IMR-90 (cell line): ENCODE results near the gene PABPC5. TPM values are rescaled to one million over a fixed set of nuclear protein-coding genes. Genes with fewer than 3 reads are reported as not detected.
A peak's percentile ranks its signal among the peaks of the same experiment; 100 is the strongest.

ENCODE experiments used
- ATAC-seq: fragments of 200-7000 bp; cut with Tn5 transposase; 2 replicates; pipeline ENCODE4 v1.9.1; 2020; ENCODE audit warnings: low read depth, mild to moderate bottlenecking, moderate library complexity
- Bru-seq: library from RNA; stranded (reverse); fragments of 400-500 nt; gene quantifications from one replicate; lab custom pipeline; 2021; lab: Mats Ljungman, UMichigan
- BruChase-seq, 2 experiments: library from RNA; stranded (reverse); fragments of 400-500 nt; gene quantifications; one replicate each; lab custom pipeline; 2021; lab: Mats Ljungman, UMichigan
- BruUV-seq: library from RNA; stranded (reverse); fragments of 400-500 nt; replicated peaks from 2 replicates; lab custom pipeline; 2021; lab: Mats Ljungman, UMichigan
- CTCF ChIA-PET: fragments of 300-600 bp; formaldehyde crosslinking; extraction: SDS; loops from one replicate; lab custom pipeline; 2021; ENCODE audit warnings: antibody characterized with exemption; lab: Yijun Ruan, JAX
- POLR2A ChIA-PET: fragments of 300-600 bp; sonication (Branson Sonifier 250); formaldehyde crosslinking; loops from one replicate; lab custom pipeline; 2022; ENCODE audit warnings: antibody characterized with exemption; ENCODE audit not compliant: unreplicated experiment; lab: Charles Lee
- DNase-seq: peaks from one replicate; pipeline ENCODE4 v3.0.0; 2013
- H2AFZ ChIP-seq: replicated peaks from 2 replicates; pipeline ENCODE3; 2013; ENCODE audit warnings: low read length, mild to moderate bottlenecking; ENCODE audit not compliant: poor library complexity
- H2AK5ac ChIP-seq: 2 replicates; pipeline ENCODE4 v1.6.1; 2013; ENCODE audit warnings: low read depth, low read length, inconsistent platforms
- H2AK9ac ChIP-seq: replicated peaks from 2 replicates; pipeline ENCODE3; 2013; ENCODE audit warnings: mild to moderate bottlenecking, low read depth, low read length, moderate library complexity; ENCODE audit not compliant: poor library complexity
- H2BK120ac ChIP-seq: 2 replicates; pipeline ENCODE4 v1.6.1; 2013; ENCODE audit warnings: low read depth, low read length, inconsistent platforms
- H2BK15ac ChIP-seq: 3 replicates; pipeline ENCODE4 v1.6.1; 2013; ENCODE audit warnings: low read depth, low read length, inconsistent platforms
- H2BK20ac ChIP-seq: 2 replicates; pipeline ENCODE4 v1.6.1; 2013; ENCODE audit warnings: low read depth, mild to moderate bottlenecking, inconsistent platforms, low read length, moderate library complexity
- H2BK5ac ChIP-seq: 2 replicates; pipeline ENCODE4 v1.6.1; 2013; ENCODE audit warnings: mild to moderate bottlenecking, low read depth, low read length, inconsistent platforms; ENCODE audit not compliant: poor library complexity, severe bottlenecking
- H3K14ac ChIP-seq: replicated peaks from 2 replicates; pipeline ENCODE4 v1.6.1; 2013; ENCODE audit warnings: low read depth, low read length, inconsistent platforms
- H3K18ac ChIP-seq: 2 replicates; pipeline ENCODE4 v1.6.1; 2013; ENCODE audit warnings: low read depth, low read length, control low read depth
- H3K23ac ChIP-seq: 2 replicates; pipeline ENCODE4 v1.6.1; 2013; ENCODE audit warnings: low read depth, low read length, inconsistent platforms
- H3K27ac ChIP-seq: 2 replicates; pipeline ENCODE4 v1.5.1; 2013; ENCODE audit warnings: mild to moderate bottlenecking, control low read depth, low read length; ENCODE audit not compliant: insufficient read depth
- H3K27me3 ChIP-seq: 2 replicates; pipeline ENCODE4 v1.6.1; 2013; ENCODE audit warnings: low read length; ENCODE audit not compliant: control insufficient read depth, insufficient read depth
- H3K36me3 ChIP-seq: 2 replicates; pipeline ENCODE4 v1.6.1; 2013; ENCODE audit warnings: low read length, mixed read lengths; ENCODE audit not compliant: control insufficient read depth, insufficient read depth
- H3K4ac ChIP-seq: 2 replicates; pipeline ENCODE4 v1.6.1; 2013; ENCODE audit warnings: low read depth, low read length, inconsistent platforms
- H3K4me1 ChIP-seq: 2 replicates; pipeline ENCODE4 v1.6.1; 2013; ENCODE audit warnings: low read length, mixed read lengths; ENCODE audit not compliant: control insufficient read depth, insufficient read depth
- H3K4me2 ChIP-seq: 2 replicates; pipeline ENCODE4 v1.6.1; 2013; ENCODE audit warnings: low read depth, mild to moderate bottlenecking, control low read depth, low read length, moderate library complexity
- H3K4me3 ChIP-seq: 2 replicates; pipeline ENCODE4 v1.5.1; 2013; ENCODE audit warnings: low read depth, mild to moderate bottlenecking, control low read depth, low read length, moderate library complexity; ENCODE audit not compliant: insufficient read depth
- H3K56ac ChIP-seq: 2 replicates; pipeline ENCODE4 v1.6.1; 2013; ENCODE audit warnings: low read length, inconsistent platforms; ENCODE audit not compliant: insufficient read depth; ENCODE audit errors: extremely low read depth
- H3K79me1 ChIP-seq, 2 experiments: 2 replicates each; pipeline ENCODE4 v1.6.1; 2013; ENCODE audit warnings: low read length in 2 of 2, inconsistent platforms in 1 of 2, low read depth in 1 of 2
- H3K9ac ChIP-seq: 2 replicates; pipeline ENCODE4 v1.6.1; 2013; ENCODE audit warnings: low read depth, low read length, control low read depth
- H3K9me1 ChIP-seq: 2 replicates; pipeline ENCODE4 v1.6.1; 2013; ENCODE audit warnings: low read length, inconsistent platforms; ENCODE audit not compliant: insufficient read depth
- H3K9me3 ChIP-seq: 2 replicates; pipeline ENCODE4 v1.6.1; 2013; ENCODE audit warnings: low read length; ENCODE audit not compliant: control insufficient read depth, insufficient read depth
- H4K20me1 ChIP-seq: 2 replicates; pipeline ENCODE4 v1.6.1; 2013; ENCODE audit warnings: low read length, inconsistent platforms; ENCODE audit not compliant: insufficient read depth
- H4K5ac ChIP-seq: 2 replicates; pipeline ENCODE4 v1.6.1; 2013; ENCODE audit warnings: mild to moderate bottlenecking, low read depth, low read length, control low read depth
- H4K8ac ChIP-seq, 2 experiments: 2 replicates each; pipeline ENCODE4 v1.6.1; 2013; ENCODE audit warnings: low read depth in 2 of 2, low read length in 2 of 2, control low read depth in 1 of 2, inconsistent platforms in 1 of 2
- H4K91ac ChIP-seq: 2 replicates; pipeline ENCODE4 v1.6.1; 2013; ENCODE audit warnings: low read depth, low read length, inconsistent platforms; ENCODE audit not compliant: insufficient read depth
- BHLHE40 ChIP-seq: fragments of 150-350 bp; IDR thresholded peaks from 2 replicates; pipeline ENCODE4 v1.6.1; 2016; ENCODE audit warnings: mild to moderate bottlenecking, low read depth, low read length
- POLR2A ChIP-seq: IDR thresholded peaks from 2 replicates; pipeline ENCODE4 v1.6.1; 2012; ENCODE audit warnings: mild to moderate bottlenecking, low read depth, low read length
- WGBS, 2 experiments: methylation state at CpG; one replicate each; pipeline versions ENCODE4 v1.1.5 to v1.1.7; 2013; ENCODE audit warnings: missing lambda C conversion rate in 2 of 2; ENCODE audit not compliant: insufficient read length in 1 of 2; ENCODE audit errors: extremely low coverage in 2 of 2; 5-methylcytosine and 5-hydroxymethylcytosine counted together
- dilution Hi-C: fragments of 300-500 bp; cut with HindIII; formaldehyde crosslinking; loops from one replicate; pipeline ENCODE4 v1.14.3; 2018; ENCODE audit warnings: low sequenced_read_pairs; ENCODE audit not compliant: unreplicated experiment
- in situ Hi-C: fragments of 300-500 bp; cut with MboI; formaldehyde crosslinking; loops from 3 replicates; pipeline ENCODE4 v1.14.3; 2019; ENCODE audit warnings: low sequenced_read_pairs, inconsistent platforms, mixed read lengths
- intact Hi-C: fragments of 100-400 bp; cut with micrococcal nuclease; formaldehyde crosslinking; loops from 2 replicates; pipeline ENCODE4 v1.10.0; 2022
- long read RNA-seq: library from polyadenylated mRNA; unstranded; transcript quantifications from one replicate; pipeline ENCODE4 v2.0.0, GENCODE V29; 2021; ENCODE audit not compliant: unreplicated experiment
- polyA plus RNA-seq, 3 experiments: library from polyadenylated mRNA; depleted of rRNA; stranded (reverse); fragments of >200 nt; gene quantifications; 2 replicates each; pipeline ENCODE4 v1.2.3, GENCODE V29; 2012; ENCODE audit warnings: low replicate concordance in 1 of 3
- total RNA-seq: library from RNA; depleted of rRNA; stranded (reverse); fragments of >200 nt; gene quantifications from 2 replicates; pipeline ENCODE4 v1.2.3, GENCODE V29; 2012; rRNA removed

The PABPC5 gene
- total RNA-seq (0.90 and 1.7 TPM in 2 replicates), polyA plus RNA-seq (2012; rRNA removed) (0.56 and 0.63 TPM in 2 replicates), Bru-seq, nascent RNA (percentile 33 among the genes with signal in this experiment), BruChase-seq, experiment 1, labeled RNA remaining after a 6-hour chase (percentile 24 among the genes with signal in this experiment), BruChase-seq, experiment 2, labeled RNA remaining after a 2-hour chase (percentile 38 among the genes with signal in this experiment)
- polyA plus RNA-seq (2012; cell fraction: cytosol; rRNA removed), result 0.13 and 0.14 TPM in 2 replicates
- 0.03 and 0.31 TPM in 2 replicates for polyA plus RNA-seq (2012; cell fraction: nucleus; rRNA removed; ENCODE audit: low replicate concordance)
- long read RNA-seq, result 0 reads

DNA sequence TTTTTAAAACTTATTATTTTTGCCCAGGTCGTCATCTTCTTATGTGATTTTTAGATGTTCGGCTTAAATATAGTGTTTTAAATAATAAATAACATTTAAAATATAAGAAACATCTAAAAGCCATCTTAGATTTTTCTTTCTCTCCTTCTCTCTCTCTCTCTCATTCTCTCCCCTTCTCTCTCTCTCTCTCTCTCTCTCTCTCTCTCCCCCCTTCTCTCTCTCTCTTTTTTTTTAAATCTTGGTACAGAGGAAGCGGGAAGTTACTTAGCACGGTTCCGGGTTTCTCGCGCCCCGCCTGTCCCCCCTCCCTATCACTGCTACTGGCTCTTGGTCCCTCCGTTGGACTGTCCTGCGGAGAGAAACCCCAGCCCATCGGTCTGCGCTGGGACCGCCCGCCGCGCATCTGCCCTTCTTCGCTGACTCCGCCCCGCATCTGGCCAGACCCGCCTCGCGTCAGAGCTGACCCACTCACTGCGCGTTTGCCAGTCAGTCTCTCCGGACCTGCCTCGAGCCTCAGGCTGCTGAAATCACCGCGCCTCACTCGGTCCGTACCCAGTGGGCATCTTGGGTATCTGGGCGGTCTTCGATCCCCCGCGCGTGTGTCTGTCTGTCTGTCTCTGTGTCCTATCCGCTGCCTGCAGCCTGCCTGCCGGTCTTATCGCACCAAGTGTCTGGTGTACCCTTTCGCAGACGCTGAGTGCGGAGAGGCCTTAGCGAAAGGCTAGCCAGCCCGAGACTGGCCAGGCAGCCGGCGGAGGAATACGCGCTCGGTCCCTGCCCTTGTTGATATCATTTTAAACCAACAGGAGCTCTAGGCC, at the start of gene PABPC5:
Gene PABPC5 (plus strand): TSS at position 489 of the 818 bp plus-strand sequence. CDS start 739 bp downstream, outside the sequence.
- 0 out of 2 replicates have a peak within 1 kb of the TSS, but pooled peaks have one; percentile 8 for H3K56ac ChIP-seq
- TF ChIP-seq BHLHE40 (no peak), POLR2A (peak; percentile 73; the same call in 1 of the 2 replicates)
- H3K4ac ChIP-seq, result 0 out of 2 replicates have a peak within 1 kb of the TSS, but pooled peaks have one; percentile 10
- no peaks in the 10 kb centered on the region for H3K9me1 ChIP-seq
- no peaks in the 10 kb centered on the region; the same call in 1 of the 2 replicates for H3K4me1 ChIP-seq
- ChIA-PET CTCF (no interaction called here), POLR2A (no interaction called here)
- intact Hi-C loops, result no loop called here
- ATAC-seq (peak; percentile 99), DNase-seq (peak; percentile 82)
- peak within 1 kb of the TSS; percentile 92 for H2AFZ ChIP-seq
- dilution Hi-C loops, result no loop called here
- no peaks in the 10 kb centered on the region for H4K20me1 ChIP-seq
- H3K9ac ChIP-seq, result peak within 1 kb of the TSS; percentile 64
- no peak within 1 kb of the TSS for H3K23ac ChIP-seq
- no peak within 1 kb of the TSS for H2BK20ac ChIP-seq
- H2BK120ac ChIP-seq, result no peak within 1 kb of the TSS
- in situ Hi-C loops, result no loop called here
- H4K5ac ChIP-seq, result peak within 1 kb of the TSS; percentile 43; the same call in 1 of the 2 replicates
- H3K14ac ChIP-seq, result 0 out of 2 replicates have a peak within 1 kb of the TSS, but pooled peaks have one; percentile 23
- H3K79me1 ChIP-seq, result no peaks in the 10 kb centered on the region
- no peak within 1 kb of the TSS for H2AK9ac ChIP-seq
- no peak within 1 kb of the TSS for H4K91ac ChIP-seq
- H3K4me2 ChIP-seq, result peak within 1 kb of the TSS; percentile 28
- no peaks in the 10 kb centered on the region for H3K9me3 ChIP-seq
- WGBS, 2 experiments, result 4% methylated on average over 24 of the region's 48 CpGs; no CpG with 5 or more reads in 1 of the 2 experiments
- H2BK15ac ChIP-seq, result no peak within 1 kb of the TSS
- H4K8ac ChIP-seq, result peak within 1 kb of the TSS; percentile 46 to 59; a peak in 3 of 4 replicates
- no peak within 1 kb of the TSS; the same call in 1 of the 2 replicates for H3K18ac ChIP-seq
- H3K27ac ChIP-seq, result peak within 1 kb of the TSS; percentile 64
- peak within 1 kb of the TSS; percentile 59 for H2BK5ac ChIP-seq
- BruUV-seq, result no TSS peak
- H3K4me3 ChIP-seq, result peak within 1 kb of the TSS; percentile 62
- no peaks in the 10 kb centered on the region for H3K36me3 ChIP-seq
- H2AK5ac ChIP-seq, result no peak within 1 kb of the TSS
- H3K27me3 ChIP-seq, result no peaks in the 10 kb centered on the region; the same call in 1 of the 2 replicates
